Adrenal gland (tissue), 12 donors: ENCODE results near the gene PARP16. TPM values are rescaled to one million over a fixed set of nuclear protein-coding genes. Genes with fewer than 3 reads are reported as not detected.

Experiments
- DNase-seq, 7 donors: peaks; one replicate each; pipeline ENCODE4 v3.0.0-alpha.2; 2019 to 2020
- H3K27ac ChIP-seq, 5 donors: fragments of 200-600 bp; sonication (generic) in 4 of 5; 1 replicate in 3 of 5; 2 replicates in 2 of 5; pipeline versions ENCODE4 v1.5.1 to v1.8.0; 2016 to 2020; ENCODE audit warnings: mild to moderate bottlenecking in 1 of 5
- H3K27me3 ChIP-seq: fragments of 200-600 bp; 2 replicates; pipeline ENCODE4 v1.8.0; 2021
- H3K36me3 ChIP-seq, 2 donors: fragments of 200-600 bp; replicated peaks in 1 of 2; 1 replicate in 1 of 2; 2 replicates in 1 of 2; pipeline versions ENCODE4 v1.5.1 to v1.8.0; 2018 to 2022
- H3K4me1 ChIP-seq, 2 donors: fragments of 200-600 bp; replicated peaks in 1 of 2; 1 replicate in 1 of 2; 2 replicates in 1 of 2; pipeline versions ENCODE4 v1.5.1 to v1.8.0; 2018 to 2021
- H3K4me3 ChIP-seq, 4 donors: fragments of 200-600 bp; sonication (generic) in 3 of 4; one replicate each; pipeline ENCODE4 v1.5.1; 2016 to 2018
- H3K9me3 ChIP-seq, 3 donors: fragments of 200-600 bp; sonication (generic) in 1 of 3; replicated peaks in 1 of 3; 1 replicate in 2 of 3; 2 replicates in 1 of 3; pipeline versions ENCODE4 v1.5.1 to v1.8.0; 2016 to 2021
- POLR2A ChIP-seq, 2 donors: fragments of 450-650 bp; IDR thresholded peaks; one replicate each; pipeline ENCODE4 v1.6.1; 2017; ENCODE audit warnings: antibody characterized with exemption in 2 of 2, mild to moderate bottlenecking in 2 of 2, moderate library complexity in 1 of 2
- WGBS, 4 donors: extraction: QIAGEN DNeasy Blood & Tissue Kit in 2 of 4; methylation state at CpG; one replicate each; pipeline versions ENCODE4 v1.1.5 to v1.1.7; 2013 to 2017; 5-methylcytosine and 5-hydroxymethylcytosine counted together
- intact Hi-C, 2 donors: fragments of 100-400 bp; cut with DNase I; formaldehyde crosslinking; loops; one replicate each; pipeline versions ENCODE4 v1.14.1 to v1.15.0; 2022 to 2023
- polyA plus RNA-seq, 3 donors: library from polyadenylated mRNA; stranded (reverse); fragments of 200-250 nt in 2 of 3; fragments of 350-450 nt in 1 of 3; fragmentation: Illumina TruSeq in 1 of 3; extraction: RNeasy Lipid Tissue Mini Kit (QIAGEN cat#74804) in 1 of 3; gene quantifications; one replicate each; pipeline ENCODE4 v1.2.3, GENCODE V29; 2013 to 2014
- total RNA-seq, 9 donors: library from RNA; depleted of rRNA in 4 of 9; stranded (reverse); fragments of >200 nt in 4 of 9; fragments of 120-200 nt in 1 of 9; fragmentation: NEBNext Ultra II Directional in 1 of 9; extraction: Animal tissue kit (Norgen Biotek cat#: 25700) in 1 of 9; gene quantifications; one replicate each; pipeline versions ENCODE4 v1.1.0 to v1.2.4, GENCODE V29; 2013 to 2023
- TF ChIP-seq, protein P1 (sequence below), 6 experiments: fragments of 450-650 bp in 4 of 6; fragments of 200-600 bp in 2 of 6; sonication (generic) in 1 of 6; IDR thresholded peaks; 1 replicate in 5 of 6; 2 replicates in 1 of 6; pipeline versions ENCODE4 v1.5.1 to v1.8.0; 2016 to 2021; ENCODE audit warnings: antibody characterized with exemption in 6 of 6, mild to moderate bottlenecking in 2 of 6, moderate library complexity in 1 of 6
- donor health status: healthy with polysubstance abuse.
- donor health status: Bipolar disorder and iron deficiency.
- donor health status: DM: yes; HTN: yes; CAD: no.
- donor health status: DM: no; HTN: no; CAD: no.
- donor health status: DM: no; HTN: no; CAD: no.
- donor health status: DM: yes; HTN: yes; CAD: no.

The PARP16 gene
- total and polyA plus RNA-seq, 12 donors, result 7.8 to 18.1 (median 14.2) TPM

DNA sequence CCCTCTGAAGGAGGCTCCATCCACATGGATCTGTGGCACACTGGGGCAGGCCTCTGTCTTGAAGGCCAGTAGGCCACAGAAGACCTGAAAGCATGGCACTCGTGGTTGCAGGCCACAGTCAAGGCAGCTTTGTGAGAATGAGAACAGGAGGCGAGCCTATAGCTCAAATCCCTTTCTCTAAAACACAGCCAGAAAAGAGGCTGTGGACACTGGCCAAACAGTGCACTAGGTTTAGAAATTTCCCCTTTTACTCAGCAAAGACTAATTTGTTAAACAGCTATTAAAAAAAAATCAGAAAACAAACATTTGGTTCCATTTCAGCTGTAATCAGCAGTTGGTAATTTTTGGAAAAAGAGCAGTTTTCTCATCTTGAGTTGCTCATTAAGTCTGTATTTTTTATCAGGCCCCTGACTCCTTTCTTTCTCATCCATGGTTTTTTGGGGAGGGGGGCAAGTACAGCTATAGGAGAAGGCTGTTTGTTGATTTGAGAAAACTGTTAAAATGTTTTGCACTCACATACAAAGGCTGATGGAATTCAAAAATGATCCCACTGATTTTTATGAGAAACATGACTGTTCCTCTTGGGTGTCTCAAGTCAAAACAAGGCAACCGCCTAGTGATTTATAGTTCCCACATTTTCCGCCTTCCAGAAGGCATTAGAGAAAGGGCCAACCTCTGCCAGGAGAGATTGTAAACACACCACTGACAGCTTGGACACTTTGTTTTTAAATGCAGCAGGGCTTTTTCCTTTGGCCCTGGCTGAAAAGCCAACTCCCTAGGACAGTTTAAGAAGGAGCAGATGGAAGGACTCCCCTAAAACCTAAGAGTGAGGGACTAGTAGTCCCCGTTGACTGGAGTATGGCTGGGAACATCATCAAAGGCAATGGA, 28.1 kb downstream of the PARP16 start:
- Histone ChIP-seq H3K27me3 (no peaks in the 10 kb centered on the region), H3K9me3 (no peaks in the 10 kb centered on the region), H3K4me1 (peaks cover 0 to 10% of the 10 kb centered on the region in 2 donors), H3K4me3 (no peak overlapping the region), H3K36me3 (peaks cover 0 to 40% of the 10 kb centered on the region in 2 donors), H3K27ac (peak overlapping the region in 2 of 5 donors; percentile 53 to 67)
- WGBS, 4 donors, result 65 to 73% (median 71%) methylated on average over 5 of the region's 5 CpGs
- intact Hi-C loops, result no loop called here
- TF ChIP-seq, protein P1, sequence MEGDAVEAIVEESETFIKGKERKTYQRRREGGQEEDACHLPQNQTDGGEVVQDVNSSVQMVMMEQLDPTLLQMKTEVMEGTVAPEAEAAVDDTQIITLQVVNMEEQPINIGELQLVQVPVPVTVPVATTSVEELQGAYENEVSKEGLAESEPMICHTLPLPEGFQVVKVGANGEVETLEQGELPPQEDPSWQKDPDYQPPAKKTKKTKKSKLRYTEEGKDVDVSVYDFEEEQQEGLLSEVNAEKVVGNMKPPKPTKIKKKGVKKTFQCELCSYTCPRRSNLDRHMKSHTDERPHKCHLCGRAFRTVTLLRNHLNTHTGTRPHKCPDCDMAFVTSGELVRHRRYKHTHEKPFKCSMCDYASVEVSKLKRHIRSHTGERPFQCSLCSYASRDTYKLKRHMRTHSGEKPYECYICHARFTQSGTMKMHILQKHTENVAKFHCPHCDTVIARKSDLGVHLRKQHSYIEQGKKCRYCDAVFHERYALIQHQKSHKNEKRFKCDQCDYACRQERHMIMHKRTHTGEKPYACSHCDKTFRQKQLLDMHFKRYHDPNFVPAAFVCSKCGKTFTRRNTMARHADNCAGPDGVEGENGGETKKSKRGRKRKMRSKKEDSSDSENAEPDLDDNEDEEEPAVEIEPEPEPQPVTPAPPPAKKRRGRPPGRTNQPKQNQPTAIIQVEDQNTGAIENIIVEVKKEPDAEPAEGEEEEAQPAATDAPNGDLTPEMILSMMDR (IDR thresholded peaks at IDR 0.05), result no peak
- no peak for TF ChIP-seq POLR2A (IDR thresholded peaks at IDR 0.05)
- peak in 1 of 7 donors; percentile 38 for DNase-seq

DNA sequence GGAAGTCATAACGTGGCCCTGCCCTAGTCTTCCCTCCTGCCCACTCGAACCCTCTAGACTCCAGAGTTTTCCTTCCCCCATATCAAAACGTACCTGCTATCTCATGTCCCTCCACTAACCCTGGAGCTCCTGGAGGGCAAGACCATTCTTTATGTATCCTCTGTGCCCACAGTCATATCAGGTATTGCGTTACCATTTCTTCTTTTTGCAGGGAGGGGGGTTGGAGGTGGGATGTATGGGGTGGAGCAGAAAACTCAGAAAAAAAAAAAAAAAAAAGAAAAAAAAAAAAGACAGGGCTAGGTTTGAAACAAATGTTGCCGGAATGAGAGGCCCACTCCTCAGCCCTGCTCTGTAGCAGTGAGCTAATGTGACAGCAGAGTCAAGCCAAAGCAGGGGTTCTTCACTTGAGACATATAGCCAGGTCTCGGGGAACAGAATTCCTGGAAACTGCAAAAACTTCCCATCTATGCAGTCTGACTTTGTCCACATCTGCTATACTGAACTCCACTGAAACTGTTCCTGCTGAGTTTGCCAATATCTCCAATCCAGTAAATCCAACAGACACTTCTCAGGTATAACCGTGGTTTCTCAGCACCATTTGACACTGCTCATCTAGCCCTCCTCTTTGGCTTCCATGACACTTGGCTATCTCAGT, 31.1 kb downstream of the PARP16 start:
- Histone ChIP-seq H3K4me3 (no peak overlapping the region), H3K27ac (no peak overlapping the region), H3K9me3 (no peaks in the 10 kb centered on the region), H3K27me3 (no peaks in the 10 kb centered on the region), H3K36me3 (peaks cover 0 to 26% of the 10 kb centered on the region in 2 donors), H3K4me1 (peaks cover 0 to 10% of the 10 kb centered on the region in 2 donors)
- 90 to 95% (median 92%) methylated on average over 7 of the region's 7 CpGs for WGBS, 4 donors
- intact Hi-C loops, result no loop called here
- no peak for TF ChIP-seq POLR2A (IDR thresholded peaks at IDR 0.05)
- TF ChIP-seq, protein P1 (IDR thresholded peaks at IDR 0.05), result no peak
- DNase-seq, result no peak

DNA sequence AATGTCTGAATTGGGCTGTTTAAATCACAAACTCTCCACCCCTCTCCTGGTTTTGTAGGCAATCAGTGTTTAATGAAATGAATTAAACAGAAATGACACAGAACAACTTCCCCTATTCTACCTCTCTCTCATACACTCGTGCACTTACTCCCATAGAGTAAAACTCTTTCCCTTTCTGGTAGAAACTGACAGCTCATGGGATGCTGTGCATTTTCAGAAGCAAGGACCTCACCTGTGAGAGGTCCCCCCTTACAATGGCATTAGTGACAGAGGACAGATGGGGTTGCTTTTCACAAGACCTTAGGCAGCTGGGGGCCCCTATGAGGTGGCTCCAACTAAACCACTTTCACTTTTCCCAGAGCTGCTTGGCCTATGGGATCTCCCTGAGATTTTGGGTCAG, 31.9 kb downstream of the PARP16 start:
- no peak overlapping the region for H3K27ac ChIP-seq
- H3K9me3 ChIP-seq, result no peaks in the 10 kb centered on the region
- H3K4me3 ChIP-seq, result no peak overlapping the region
- H3K36me3 ChIP-seq, result peaks cover 0 to 18% of the 10 kb centered on the region in 2 donors
- intact Hi-C loops, result no loop called here
- DNase-seq, result no peak
- no peaks in the 10 kb centered on the region for H3K27me3 ChIP-seq
- 84 to 95% (median 88%) methylated on average over 1 of the region's 1 CpG for WGBS, 4 donors
- no peak for TF ChIP-seq POLR2A (IDR thresholded peaks at IDR 0.05)
- TF ChIP-seq, protein P1 (IDR thresholded peaks at IDR 0.05), result no peak
- H3K4me1 ChIP-seq, result peaks cover 0 to 10% of the 10 kb centered on the region in 2 donors

DNA sequence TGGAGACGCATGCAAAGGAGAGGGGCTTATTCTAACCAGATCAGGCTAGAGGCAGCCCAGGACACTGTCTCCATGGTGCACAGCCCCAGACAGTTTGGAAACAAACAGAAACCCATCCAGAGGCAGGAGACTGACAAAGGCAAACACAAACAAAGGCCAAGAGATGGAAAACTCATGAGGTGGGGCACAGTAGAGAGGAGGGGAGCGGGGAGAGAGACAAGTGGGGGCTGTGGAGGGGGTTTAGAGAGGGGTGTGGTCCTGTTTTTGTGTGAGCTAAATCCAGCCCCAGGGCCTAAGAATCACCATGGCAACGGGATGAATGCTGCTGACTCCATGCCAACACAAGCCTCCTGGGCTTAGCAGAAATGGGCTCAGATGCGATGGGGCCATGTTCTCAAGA, 32.3 kb downstream of the PARP16 start:
- Histone ChIP-seq H3K36me3 (peaks cover 0 to 14% of the 10 kb centered on the region in 2 donors), H3K4me1 (peaks cover 0 to 10% of the 10 kb centered on the region in 2 donors), H3K27ac (no peak overlapping the region), H3K4me3 (no peak overlapping the region), H3K9me3 (no peaks in the 10 kb centered on the region), H3K27me3 (no peaks in the 10 kb centered on the region)
- 56 to 68% (median 59%) methylated on average over 4 of the region's 4 CpGs for WGBS, 4 donors
- no peak for TF ChIP-seq POLR2A (IDR thresholded peaks at IDR 0.05)
- TF ChIP-seq, protein P1 (IDR thresholded peaks at IDR 0.05), result no peak
- intact Hi-C loops, result no loop called here
- no peak for DNase-seq
